ENCODE results near the gene NDUFA8.

DNA sequence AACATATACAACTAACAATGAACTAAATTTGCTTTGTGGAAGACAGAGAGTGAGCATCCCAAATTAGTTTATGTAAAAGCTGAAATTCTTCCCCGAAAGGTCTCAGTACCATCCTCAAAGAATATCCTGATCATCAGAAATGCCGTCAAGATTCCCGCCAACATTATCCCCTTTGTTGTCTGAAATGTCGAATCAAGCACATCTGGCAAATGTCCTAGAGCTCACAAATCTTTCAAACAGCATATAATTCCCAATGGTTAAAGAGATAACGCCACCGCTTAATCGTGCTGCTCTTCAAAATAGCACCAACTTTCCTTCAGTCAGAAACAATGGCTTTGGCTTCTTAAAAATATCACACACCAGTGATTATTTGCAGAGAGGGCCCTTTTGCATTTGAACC is 23.9 kb upstream of the NDUFA8 start:
- TF ChIP-seq, protein P1, sequence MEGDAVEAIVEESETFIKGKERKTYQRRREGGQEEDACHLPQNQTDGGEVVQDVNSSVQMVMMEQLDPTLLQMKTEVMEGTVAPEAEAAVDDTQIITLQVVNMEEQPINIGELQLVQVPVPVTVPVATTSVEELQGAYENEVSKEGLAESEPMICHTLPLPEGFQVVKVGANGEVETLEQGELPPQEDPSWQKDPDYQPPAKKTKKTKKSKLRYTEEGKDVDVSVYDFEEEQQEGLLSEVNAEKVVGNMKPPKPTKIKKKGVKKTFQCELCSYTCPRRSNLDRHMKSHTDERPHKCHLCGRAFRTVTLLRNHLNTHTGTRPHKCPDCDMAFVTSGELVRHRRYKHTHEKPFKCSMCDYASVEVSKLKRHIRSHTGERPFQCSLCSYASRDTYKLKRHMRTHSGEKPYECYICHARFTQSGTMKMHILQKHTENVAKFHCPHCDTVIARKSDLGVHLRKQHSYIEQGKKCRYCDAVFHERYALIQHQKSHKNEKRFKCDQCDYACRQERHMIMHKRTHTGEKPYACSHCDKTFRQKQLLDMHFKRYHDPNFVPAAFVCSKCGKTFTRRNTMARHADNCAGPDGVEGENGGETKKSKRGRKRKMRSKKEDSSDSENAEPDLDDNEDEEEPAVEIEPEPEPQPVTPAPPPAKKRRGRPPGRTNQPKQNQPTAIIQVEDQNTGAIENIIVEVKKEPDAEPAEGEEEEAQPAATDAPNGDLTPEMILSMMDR (IDR thresholded peaks at IDR 0.05 in 8 of 11, conservative IDR thresholded peaks at IDR 0.05 in 3 of 11) = no peak
- TF ChIP-seq POLR2A (IDR thresholded peaks at IDR 0.05) (no peak), POLR2AphosphoS5 (IDR thresholded peaks at IDR 0.05) (no peak)
